Suprapubic skin (tissue), 4 donors: ENCODE results near the gene BMPER.

Experiments
- CTCF ChIP-seq, 2 donors: fragments of 200-600 bp in 1 of 2; fragments of 450-650 bp in 1 of 2; sonication (generic) in 1 of 2; IDR thresholded peaks; one replicate each; pipeline ENCODE4 v1.5.1; 2016 to 2019; ENCODE audit warnings: antibody characterized with exemption in 2 of 2, mild to moderate bottlenecking in 1 of 2, moderate library complexity in 1 of 2
- EP300 ChIP-seq: sonication (generic); formaldehyde crosslinking; IDR thresholded peaks from one replicate; pipeline ENCODE4 v1.6.1; 2017; ENCODE audit warnings: antibody characterized with exemption
- POLR2AphosphoS5 ChIP-seq, 3 donors: sonication (generic); formaldehyde crosslinking; IDR thresholded peaks; one replicate each; pipeline ENCODE4 v1.6.1; 2017; ENCODE audit warnings: antibody characterized with exemption in 3 of 3

- TF ChIP-seq CTCF (IDR thresholded peaks at IDR 0.05): no peak
- no peak for TF ChIP-seq POLR2AphosphoS5 (IDR thresholded peaks at IDR 0.05)
- TF ChIP-seq EP300: no peak
Observed at GRCh38 chr7:34080513-34080912, 175.2 kb downstream of the BMPER start.
